T-helper 2 cell treated with Interferon-gamma antibody and Interleukin-4, amounts not matched to agents 5 μg/mL and 100 μg/mL, for 36 hours (primary cell): ENCODE data around the gene SLC4A9.

Experiments used
- DNase-seq: peaks from one replicate; pipeline ENCODE4 v3.0.0; 2021; ENCODE audit warnings: low spot score
- H3K27ac Mint-ChIP-seq: one replicate; pipeline ENCODE4 v1.8.0; 2021; ENCODE audit warnings: mild to moderate bottlenecking, mixed read lengths
- H3K27me3 Mint-ChIP-seq: one replicate; pipeline ENCODE4 v1.8.0; 2021; ENCODE audit warnings: low read depth, mixed read lengths
- H3K36me3 Mint-ChIP-seq: one replicate; pipeline ENCODE4 v1.8.0; 2021; ENCODE audit warnings: low read depth, mixed read lengths
- H3K4me1 Mint-ChIP-seq: one replicate; pipeline ENCODE4 v1.8.0; 2021; ENCODE audit warnings: low read depth, mixed read lengths
- H3K4me3 Mint-ChIP-seq: one replicate; pipeline ENCODE4 v1.8.0; 2022; ENCODE audit warnings: mild to moderate bottlenecking, moderate library complexity, mixed read lengths
- H3K9me3 Mint-ChIP-seq: one replicate; pipeline ENCODE4 v1.8.0; 2021; ENCODE audit warnings: mixed read lengths

Gene SLC4A9

GRCh38 chr5:140361901-140362300 lies 1.9 kb downstream of the SLC4A9 start:
- DNase-seq = no peak
- H3K4me3 Mint-ChIP-seq = no peak overlapping the region
- peaks cover 7% of the 10 kb centered on the region for H3K27me3 Mint-ChIP-seq
- H3K9me3 Mint-ChIP-seq = no peaks in the 10 kb centered on the region
- H3K4me1 Mint-ChIP-seq = peaks cover 5% of the 10 kb centered on the region
- no peaks in the 10 kb centered on the region for H3K36me3 Mint-ChIP-seq
- no peak overlapping the region for H3K27ac Mint-ChIP-seq

GRCh38 chr5:140362311-140362710 lies 2.3 kb downstream of the SLC4A9 start:
- DNase-seq = no peak
- H3K27me3 Mint-ChIP-seq = peaks cover 7% of the 10 kb centered on the region
- H3K36me3 Mint-ChIP-seq = no peaks in the 10 kb centered on the region
- no peak overlapping the region for H3K27ac Mint-ChIP-seq
- peaks cover 5% of the 10 kb centered on the region for H3K4me1 Mint-ChIP-seq
- H3K4me3 Mint-ChIP-seq = no peak overlapping the region
- no peaks in the 10 kb centered on the region for H3K9me3 Mint-ChIP-seq

GRCh38 chr5:140362875-140363630 lies 3.1 kb downstream of the SLC4A9 start:
- peak overlapping the region; percentile 70 for H3K4me3 Mint-ChIP-seq

GRCh38 chr5:140363631-140364471 lies 3.9 kb downstream of the SLC4A9 start:
- peak overlapping the region; percentile 70 for H3K4me3 Mint-ChIP-seq
- H3K27me3 Mint-ChIP-seq = peaks cover under 1% of the 10 kb centered on the region
- no peaks in the 10 kb centered on the region for H3K9me3 Mint-ChIP-seq
- no peak for DNase-seq
- no peaks in the 10 kb centered on the region for H3K36me3 Mint-ChIP-seq
- no peak overlapping the region for H3K27ac Mint-ChIP-seq
- H3K4me1 Mint-ChIP-seq = no peaks in the 10 kb centered on the region

More at GRCh38 chr5:140362875-140363630, 3.1 kb downstream of the SLC4A9 start:
- Mint-ChIP-seq H3K4me1 (no peaks in the 10 kb centered on the region), H3K27me3 (peaks cover 5% of the 10 kb centered on the region), H3K36me3 (no peaks in the 10 kb centered on the region), H3K27ac (no peak overlapping the region), H3K9me3 (no peaks in the 10 kb centered on the region)
- peak; percentile 78 for DNase-seq

- H3K4me3 Mint-ChIP-seq = no peak overlapping the region
Measured at GRCh38 chr5:140364472-140364765, 4.4 kb downstream of the SLC4A9 start.

GRCh38 chr5:140365282-140365681 lies 5.3 kb downstream of the SLC4A9 start:
- DNase-seq = no peak
- Mint-ChIP-seq H3K4me1 (no peaks in the 10 kb centered on the region), H3K27me3 (no peaks in the 10 kb centered on the region), H3K9me3 (no peaks in the 10 kb centered on the region), H3K36me3 (no peaks in the 10 kb centered on the region), H3K27ac (no peak overlapping the region), H3K4me3 (no peak overlapping the region)

More at GRCh38 chr5:140364472-140364765, 4.4 kb downstream of the SLC4A9 start:
- Mint-ChIP-seq H3K27me3 (no peaks in the 10 kb centered on the region), H3K36me3 (no peaks in the 10 kb centered on the region), H3K4me1 (no peaks in the 10 kb centered on the region), H3K9me3 (no peaks in the 10 kb centered on the region), H3K27ac (no peak overlapping the region)
- DNase-seq = no peak

GRCh38 chr5:140365941-140366340 lies 5.9 kb downstream of the SLC4A9 start:
- no peaks in the 10 kb centered on the region for H3K4me1 Mint-ChIP-seq
- H3K9me3 Mint-ChIP-seq = no peaks in the 10 kb centered on the region
- no peak for DNase-seq
- no peaks in the 10 kb centered on the region for H3K36me3 Mint-ChIP-seq
- H3K27me3 Mint-ChIP-seq = no peaks in the 10 kb centered on the region
- no peak overlapping the region for H3K27ac Mint-ChIP-seq
- H3K4me3 Mint-ChIP-seq = no peak overlapping the region

- no peaks in the 10 kb centered on the region for H3K4me1 Mint-ChIP-seq
- no peaks in the 10 kb centered on the region for H3K27me3 Mint-ChIP-seq
- H3K27ac Mint-ChIP-seq = no peak overlapping the region
- DNase-seq = no peak
- H3K4me3 Mint-ChIP-seq = no peak overlapping the region
- H3K9me3 Mint-ChIP-seq = no peaks in the 10 kb centered on the region
- no peaks in the 10 kb centered on the region for H3K36me3 Mint-ChIP-seq
Measured at GRCh38 chr5:140366589-140367255, 6.7 kb downstream of the SLC4A9 start.

GRCh38 chr5:140367256-140368013 lies 7.4 kb downstream of the SLC4A9 start:
- Mint-ChIP-seq H3K27ac (no peak overlapping the region), H3K9me3 (no peaks in the 10 kb centered on the region), H3K4me3 (no peak overlapping the region), H3K27me3 (no peaks in the 10 kb centered on the region), H3K4me1 (no peaks in the 10 kb centered on the region), H3K36me3 (no peaks in the 10 kb centered on the region)
- no peak for DNase-seq

GRCh38 chr5:140371356-140372151 lies 11.6 kb downstream of the SLC4A9 start:
- Mint-ChIP-seq H3K4me3 (no peak overlapping the region), H3K9me3 (no peaks in the 10 kb centered on the region), H3K4me1 (peaks cover 4% of the 10 kb centered on the region), H3K36me3 (no peaks in the 10 kb centered on the region), H3K27me3 (no peaks in the 10 kb centered on the region), H3K27ac (peak overlapping the region; percentile 6)
- no peak for DNase-seq

- peak; percentile 16 for DNase-seq
- Mint-ChIP-seq H3K9me3 (no peaks in the 10 kb centered on the region), H3K27ac (no peak overlapping the region), H3K27me3 (no peaks in the 10 kb centered on the region), H3K4me1 (peaks cover 4% of the 10 kb centered on the region), H3K36me3 (no peaks in the 10 kb centered on the region), H3K4me3 (no peak overlapping the region)
Measured at GRCh38 chr5:140372971-140373487, 13.0 kb downstream of the SLC4A9 start.

GRCh38 chr5:140381351-140381750 lies 21.4 kb downstream of the SLC4A9 start:
- peaks cover 3% of the 10 kb centered on the region for H3K4me1 Mint-ChIP-seq
- no peaks in the 10 kb centered on the region for H3K9me3 Mint-ChIP-seq
- DNase-seq = no peak
- no peak overlapping the region for H3K4me3 Mint-ChIP-seq
- H3K27ac Mint-ChIP-seq = no peak overlapping the region
- H3K36me3 Mint-ChIP-seq = no peaks in the 10 kb centered on the region
- no peaks in the 10 kb centered on the region for H3K27me3 Mint-ChIP-seq

GRCh38 chr5:140381972-140382371 lies 22.0 kb downstream of the SLC4A9 start:
- Mint-ChIP-seq H3K4me3 (no peak overlapping the region), H3K27ac (no peak overlapping the region), H3K36me3 (no peaks in the 10 kb centered on the region), H3K4me1 (peaks cover 3% of the 10 kb centered on the region), H3K27me3 (no peaks in the 10 kb centered on the region), H3K9me3 (no peaks in the 10 kb centered on the region)
- DNase-seq = no peak
